ENCODE data around the gene MICAL2. TPM values are rescaled to one million over a fixed set of nuclear protein-coding genes. Genes with fewer than 3 reads are reported as not detected.

Gene MICAL2
- total RNA-seq, 4 donors from 2014 or later: 109 to 197 (median 183) TPM

DNA sequence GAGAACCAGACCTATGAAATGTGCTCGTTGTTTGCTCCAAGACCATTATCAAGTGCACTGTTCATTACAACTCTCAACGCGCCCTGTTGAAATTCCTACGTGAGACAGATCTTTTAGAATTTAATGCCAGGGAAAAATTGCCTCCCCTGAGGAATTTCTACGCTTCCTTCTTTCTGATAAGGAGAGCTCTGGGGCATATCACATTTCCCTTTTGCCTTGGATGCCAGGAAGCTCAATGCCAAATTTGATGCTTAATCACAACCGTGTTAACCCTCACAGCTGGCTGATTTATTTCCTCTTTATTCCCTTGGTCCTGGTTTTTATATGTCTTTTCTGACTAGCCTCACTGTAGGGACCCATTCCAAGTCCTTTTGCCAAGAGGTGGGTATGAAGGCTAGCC is 109.4 kb downstream of the MICAL2 start:
- H3K4me3 ChIP-seq: no peak overlapping the region
- TF ChIP-seq, protein P1, sequence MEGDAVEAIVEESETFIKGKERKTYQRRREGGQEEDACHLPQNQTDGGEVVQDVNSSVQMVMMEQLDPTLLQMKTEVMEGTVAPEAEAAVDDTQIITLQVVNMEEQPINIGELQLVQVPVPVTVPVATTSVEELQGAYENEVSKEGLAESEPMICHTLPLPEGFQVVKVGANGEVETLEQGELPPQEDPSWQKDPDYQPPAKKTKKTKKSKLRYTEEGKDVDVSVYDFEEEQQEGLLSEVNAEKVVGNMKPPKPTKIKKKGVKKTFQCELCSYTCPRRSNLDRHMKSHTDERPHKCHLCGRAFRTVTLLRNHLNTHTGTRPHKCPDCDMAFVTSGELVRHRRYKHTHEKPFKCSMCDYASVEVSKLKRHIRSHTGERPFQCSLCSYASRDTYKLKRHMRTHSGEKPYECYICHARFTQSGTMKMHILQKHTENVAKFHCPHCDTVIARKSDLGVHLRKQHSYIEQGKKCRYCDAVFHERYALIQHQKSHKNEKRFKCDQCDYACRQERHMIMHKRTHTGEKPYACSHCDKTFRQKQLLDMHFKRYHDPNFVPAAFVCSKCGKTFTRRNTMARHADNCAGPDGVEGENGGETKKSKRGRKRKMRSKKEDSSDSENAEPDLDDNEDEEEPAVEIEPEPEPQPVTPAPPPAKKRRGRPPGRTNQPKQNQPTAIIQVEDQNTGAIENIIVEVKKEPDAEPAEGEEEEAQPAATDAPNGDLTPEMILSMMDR (IDR thresholded peaks at IDR 0.05): no peak
- TF ChIP-seq POLR2A (IDR thresholded peaks at IDR 0.05): no peak
- H3K27ac ChIP-seq: peak overlapping the region in 1 of 4 donors; percentile 29
- H3K27me3 ChIP-seq: no peaks in the 10 kb centered on the region
- peaks cover 0 to 54% (median 2%) of the 10 kb centered on the region in 4 donors for H3K4me1 ChIP-seq
- no peak for DNase-seq
- H3K9me3 ChIP-seq: no peaks in the 10 kb centered on the region
- H3K36me3 ChIP-seq: peaks cover 0 to 52% (median 0%) of the 10 kb centered on the region in 3 donors

DNA sequence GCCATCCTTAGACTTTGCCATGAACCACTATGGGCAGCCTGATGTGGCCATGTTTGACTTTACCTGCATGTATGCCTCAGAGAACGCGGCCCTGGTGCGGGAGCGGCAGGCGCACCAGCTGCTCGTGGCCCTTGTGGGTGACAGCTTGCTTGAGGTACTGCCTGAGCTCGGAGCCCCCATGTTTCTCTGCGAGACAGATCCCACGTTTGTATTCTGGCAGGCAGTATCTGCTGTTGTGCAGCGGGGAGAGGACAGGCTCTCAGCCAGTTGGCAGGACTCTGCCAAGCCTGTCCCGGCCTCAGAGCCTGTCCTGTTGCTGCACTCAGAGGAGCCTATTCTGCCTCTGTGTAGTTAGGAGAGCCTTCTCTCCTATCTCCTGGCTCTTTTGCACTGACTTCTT is 109.9 kb downstream of the MICAL2 start:
- Histone ChIP-seq H3K9me3 (no peaks in the 10 kb centered on the region), H3K4me3 (no peak overlapping the region), H3K36me3 (peaks cover 0 to 52% (median 0%) of the 10 kb centered on the region in 3 donors), H3K4me1 (peaks cover 0 to 50% (median 2%) of the 10 kb centered on the region in 4 donors), H3K27ac (peak overlapping the region in 1 of 4 donors; percentile 29), H3K27me3 (no peaks in the 10 kb centered on the region)
- DNase-seq: no peak
- TF ChIP-seq, protein P1 (IDR thresholded peaks at IDR 0.05): no peak
- no peak for TF ChIP-seq POLR2A (IDR thresholded peaks at IDR 0.05)

DNA sequence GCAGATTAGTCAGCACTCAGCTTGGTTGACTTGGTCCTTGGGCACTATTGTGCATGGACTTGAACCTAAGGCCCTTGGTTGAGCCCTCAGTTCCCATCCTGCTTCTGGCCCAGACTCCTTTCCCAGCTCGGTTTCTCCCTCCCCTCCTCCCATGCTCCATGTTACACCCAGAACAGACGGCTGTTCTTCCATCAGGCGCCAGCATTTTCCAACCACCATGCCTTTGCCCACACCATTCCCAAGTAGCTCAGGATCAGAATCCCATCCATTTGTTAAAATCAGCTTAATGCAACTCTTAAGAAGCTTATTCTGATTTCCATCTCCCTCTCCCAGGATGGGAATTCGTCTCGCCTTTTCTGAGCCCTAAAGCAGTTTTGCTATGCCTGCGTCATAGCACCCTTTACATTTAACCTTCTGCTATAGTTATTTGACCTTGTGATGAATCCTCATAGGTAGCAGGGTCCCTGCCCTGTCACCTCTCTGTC is 110.7 kb downstream of the MICAL2 start:
- TF ChIP-seq, protein P1 (IDR thresholded peaks at IDR 0.05): no peak
- TF ChIP-seq POLR2A (IDR thresholded peaks at IDR 0.05): no peak
- no peaks in the 10 kb centered on the region for H3K9me3 ChIP-seq
- H3K36me3 ChIP-seq: peaks cover 0 to 55% (median 0%) of the 10 kb centered on the region in 3 donors
- H3K27me3 ChIP-seq: no peaks in the 10 kb centered on the region
- peaks cover 0 to 42% (median 2%) of the 10 kb centered on the region in 4 donors for H3K4me1 ChIP-seq
- no peak overlapping the region for H3K4me3 ChIP-seq
- no peak for DNase-seq
- H3K27ac ChIP-seq: peak overlapping the region in 1 of 4 donors; percentile 29

DNA sequence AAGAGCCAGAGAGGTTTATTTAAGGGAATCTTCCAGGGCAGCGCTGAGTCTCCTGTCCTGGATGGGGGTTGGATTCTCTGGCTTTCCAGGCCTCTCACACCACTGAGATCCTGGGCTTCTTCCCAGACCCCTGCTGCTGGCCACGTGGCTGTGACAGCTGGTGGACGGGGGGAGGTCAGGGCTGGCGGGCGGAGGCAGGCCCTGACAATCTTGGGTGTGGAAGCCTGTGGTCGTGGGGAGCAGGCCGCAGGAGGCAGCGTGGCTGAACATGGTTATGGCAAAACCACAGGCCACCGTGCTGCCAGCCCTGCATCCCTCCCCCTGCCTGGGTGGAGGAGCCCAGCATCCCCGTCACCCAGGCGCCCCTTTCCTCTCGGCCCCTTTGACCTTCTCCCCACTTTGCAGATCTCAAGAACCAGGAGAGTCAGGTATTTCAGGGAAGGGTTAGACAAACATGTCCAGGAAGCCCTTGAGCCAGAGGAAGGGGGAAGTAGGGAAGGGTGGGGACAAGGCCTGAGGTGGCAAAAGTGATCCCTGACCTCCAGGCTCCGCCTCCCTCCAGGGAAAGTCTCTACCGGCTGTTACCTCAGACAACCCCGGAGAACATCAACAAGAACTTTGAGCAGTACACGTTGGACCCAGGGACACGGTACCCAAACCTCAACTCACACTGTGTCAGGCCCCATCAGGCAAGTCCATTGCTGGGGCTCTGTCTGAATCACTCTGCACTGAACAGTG is 111.8 kb downstream of the MICAL2 start:
- H3K36me3 ChIP-seq: peaks cover 0 to 55% (median 0%) of the 10 kb centered on the region in 3 donors
- peaks cover 0 to 33% (median 2%) of the 10 kb centered on the region in 4 donors for H3K4me1 ChIP-seq
- DNase-seq: peak in 2 of 3 donors; percentile 70 to 74
- H3K4me3 ChIP-seq: no peak overlapping the region
- TF ChIP-seq POLR2A (IDR thresholded peaks at IDR 0.05): no peak
- TF ChIP-seq, protein P1 (IDR thresholded peaks at IDR 0.05): no peak
- no peaks in the 10 kb centered on the region for H3K27me3 ChIP-seq
- H3K27ac ChIP-seq: peak overlapping the region in 2 of 4 donors; percentile 5 to 29
- no peaks in the 10 kb centered on the region for H3K9me3 ChIP-seq

DNA sequence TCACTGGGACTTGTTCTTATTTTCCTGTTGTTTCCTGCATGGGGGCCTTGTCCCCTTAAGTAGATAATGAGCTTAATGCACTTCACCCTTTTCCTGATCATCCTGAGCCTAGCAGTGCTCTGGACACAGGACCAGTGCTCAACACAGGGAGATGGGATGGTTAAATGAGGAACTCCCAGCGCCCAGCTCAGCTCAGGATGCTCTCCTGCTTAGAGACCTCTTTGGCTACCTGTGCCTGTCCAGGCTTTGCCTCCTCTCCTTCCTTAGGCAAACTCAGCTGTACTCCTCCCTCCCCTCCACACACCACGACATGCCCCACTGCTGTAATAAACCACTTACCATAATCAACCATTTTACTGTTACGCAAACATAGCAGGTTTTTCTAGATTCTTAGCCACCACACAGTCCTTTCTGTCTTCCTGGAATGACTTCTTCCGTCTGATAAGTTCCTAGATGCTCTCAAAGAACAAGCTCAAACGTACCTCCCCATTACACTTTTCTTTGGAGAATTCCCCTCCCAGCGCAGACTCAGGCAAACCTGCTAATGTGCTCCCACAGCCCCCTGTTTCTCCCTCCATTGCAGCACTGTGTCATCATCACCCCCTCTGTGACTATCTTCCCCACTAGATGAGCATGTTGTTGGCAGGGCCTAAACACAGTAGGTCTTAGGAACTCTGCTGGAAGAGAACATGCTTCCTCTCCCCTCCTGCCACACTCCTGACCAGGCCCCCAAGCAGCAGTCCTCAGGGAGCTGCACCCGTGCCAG is 113.6 kb downstream of the MICAL2 start:
- H3K27me3 ChIP-seq: no peaks in the 10 kb centered on the region
- H3K4me1 ChIP-seq: peaks cover 0 to 26% (median 2%) of the 10 kb centered on the region in 4 donors
- H3K4me3 ChIP-seq: no peak overlapping the region
- no peak for TF ChIP-seq POLR2A (IDR thresholded peaks at IDR 0.05)
- TF ChIP-seq, protein P1 (IDR thresholded peaks at IDR 0.05): no peak
- DNase-seq: no peak
- peak overlapping the region; percentile 9 to 66 (median 50) for H3K27ac ChIP-seq
- H3K36me3 ChIP-seq: peaks cover 0 to 59% (median 0%) of the 10 kb centered on the region in 3 donors
- no peaks in the 10 kb centered on the region for H3K9me3 ChIP-seq
